Endometrial microvascular endothelial cells (primary cell): ENCODE data around the gene YDJC. TPM values are rescaled to one million over a fixed set of nuclear protein-coding genes. Genes with fewer than 3 reads are reported as not detected.
"Not testable (repeated sequence)": the region's sequence is repeated elsewhere in the genome, so short reads cannot be mapped to it uniquely, and the experiment has no call there.

ENCODE experiments used
- in situ Hi-C: cut with HindIII; loops from 2 replicates; pipeline ENCODE4 v1.10.0; 2017; ENCODE audit warnings: low sequenced_read_pairs, low pct_unique_long_range_greater_than_20kb; ENCODE audit errors: inconsistent ontology term
- total RNA-seq: library from RNA; depleted of rRNA; stranded (reverse); fragments of >200 nt; gene quantifications from one replicate; pipeline ENCODE4 v1.2.3, GENCODE V29; 2015; ENCODE audit errors: inconsistent ontology term

The YDJC gene
- total RNA-seq, 1 donor from 2014 or later = 75.8 TPM

DNA sequence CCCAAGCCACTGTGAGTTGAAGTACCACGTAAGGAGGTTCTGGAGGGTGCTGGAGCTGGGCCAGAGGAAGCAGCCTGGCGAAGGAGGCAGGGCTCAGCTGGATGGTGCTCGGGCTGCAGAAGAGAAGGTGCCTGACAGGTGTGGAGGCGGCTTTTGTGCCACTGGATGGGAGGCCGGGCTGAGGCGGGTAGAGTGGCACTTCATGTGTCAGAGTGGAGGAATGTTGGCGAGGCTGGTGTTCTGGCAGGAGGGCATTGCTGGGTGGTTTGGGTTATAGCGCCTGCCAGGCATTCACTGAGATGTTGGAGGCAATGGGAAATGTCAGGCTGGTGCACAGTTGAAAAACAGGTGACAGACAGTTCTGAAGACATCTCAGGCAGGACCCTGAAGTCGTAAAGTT, 38.1 kb downstream of the YDJC start:
- in situ Hi-C loops = no loop called here

DNA sequence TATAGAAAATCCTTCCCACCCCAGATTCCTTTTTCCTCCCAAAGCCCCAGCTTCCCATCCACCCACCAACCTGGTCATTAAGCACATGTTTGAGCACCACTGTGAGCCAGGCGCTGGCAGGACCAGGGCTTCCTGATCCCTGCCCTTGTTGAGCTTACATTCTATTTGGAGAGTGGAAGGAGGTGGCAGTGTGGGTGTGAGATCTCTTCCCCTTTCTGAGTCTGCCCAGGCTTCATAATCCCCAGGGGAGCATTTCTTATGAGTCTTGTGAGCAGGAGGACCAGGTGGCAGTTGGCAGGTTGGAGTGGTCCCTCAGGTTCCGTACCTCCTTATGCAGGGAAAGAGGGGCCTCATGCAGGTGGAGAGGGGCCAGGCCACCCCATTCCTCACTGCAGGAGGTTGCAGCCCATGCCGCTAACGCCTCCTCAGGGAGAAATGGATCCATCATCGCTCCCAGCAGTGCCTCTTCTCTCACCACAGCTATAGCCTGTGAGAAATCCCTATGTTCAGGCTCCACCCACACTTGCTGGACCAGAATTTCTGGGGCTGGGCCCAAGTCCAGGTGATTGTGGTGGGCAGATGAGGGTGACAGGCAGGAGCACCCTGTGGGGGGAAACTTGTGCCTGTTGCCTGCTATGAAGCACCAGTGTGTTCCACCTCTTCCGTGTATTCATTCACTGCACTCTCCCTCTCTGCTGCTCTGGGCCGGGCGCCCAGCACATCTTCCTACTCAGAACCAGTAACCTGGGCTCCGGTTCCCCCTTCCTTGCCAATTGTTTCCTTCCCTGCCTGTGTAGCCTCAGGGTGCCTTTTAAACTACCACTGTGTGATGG, 38.8 kb downstream of the YDJC start:
- in situ Hi-C loops = no loop called here

DNA sequence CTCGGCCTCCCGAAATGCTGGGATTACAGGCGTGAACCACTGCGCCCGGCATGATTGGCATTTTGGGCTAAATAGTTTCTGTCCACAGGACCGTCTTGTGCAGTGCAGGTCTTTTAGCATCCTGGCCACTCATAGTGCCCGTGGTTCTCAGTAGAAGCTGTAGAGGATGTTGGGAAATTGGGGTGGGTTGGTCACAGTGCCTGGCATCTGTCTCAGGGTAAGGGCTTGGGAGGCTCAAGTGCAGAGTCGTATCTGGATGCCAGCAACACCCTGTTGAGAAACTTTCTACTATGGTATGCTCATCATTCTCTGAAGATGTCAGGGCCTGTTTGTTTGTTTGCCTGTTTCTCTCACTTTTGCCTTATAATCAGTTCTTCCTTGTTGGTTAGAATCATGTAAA, 40.4 kb downstream of the YDJC start:
- in situ Hi-C loops = no loop called here

DNA sequence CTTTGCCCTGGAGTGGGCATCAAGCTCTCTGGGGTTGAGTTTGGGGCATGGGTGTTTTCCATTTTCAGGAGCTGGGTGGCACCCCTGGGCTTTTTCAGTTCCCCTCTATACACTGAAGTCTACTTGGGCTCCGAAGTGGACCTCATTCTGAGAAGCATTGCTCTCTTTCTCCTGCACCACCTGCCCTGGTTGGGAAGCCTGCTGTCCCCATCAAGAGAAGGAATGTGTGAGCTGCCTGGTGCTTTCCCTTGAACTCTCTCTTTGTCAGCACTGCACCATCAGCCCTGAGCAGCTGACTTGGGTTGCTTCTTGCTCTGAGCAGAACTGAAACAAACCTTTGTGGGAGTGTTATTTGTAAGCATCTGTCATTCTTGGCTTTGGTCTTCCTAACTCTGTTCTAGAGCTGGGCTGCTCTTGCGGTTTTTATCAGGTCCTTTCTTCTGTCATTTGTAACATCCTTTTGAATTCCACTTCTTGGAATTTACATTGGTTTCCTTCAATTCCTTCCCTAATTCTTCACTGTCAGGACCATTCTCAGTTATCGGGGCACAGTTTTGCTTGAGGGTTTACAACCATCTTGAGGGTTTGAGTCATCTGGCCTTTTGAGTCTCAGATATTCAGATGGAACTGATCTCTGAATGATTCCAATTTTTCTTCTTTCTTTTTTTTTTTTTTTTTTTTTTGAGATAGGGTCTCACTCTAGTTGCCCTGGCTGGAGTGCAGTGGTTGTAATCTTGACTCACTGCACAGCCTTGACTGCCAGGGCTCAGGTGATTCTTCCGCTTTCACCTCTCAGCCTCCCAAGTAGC, 41.8 kb downstream of the YDJC start:
- in situ Hi-C loops = no loop called here

DNA sequence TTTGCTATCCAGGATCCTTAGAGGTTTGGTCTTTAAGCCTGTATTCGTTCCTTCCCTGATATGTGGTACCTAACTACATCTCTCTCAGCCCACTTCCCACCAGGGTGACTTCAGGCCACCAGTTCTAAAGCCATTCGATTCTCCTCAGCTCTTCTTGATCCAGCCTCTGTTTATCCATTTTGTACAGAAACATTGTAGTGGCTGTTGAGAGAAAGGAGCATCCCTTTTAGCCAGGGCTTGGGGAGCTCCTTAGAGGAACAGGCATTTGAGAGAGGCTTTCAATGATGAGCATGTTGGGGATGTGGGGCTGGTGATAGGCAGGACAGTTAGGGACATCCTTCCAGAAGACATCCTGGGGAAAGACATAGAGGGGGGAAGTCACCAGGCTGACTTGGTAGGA, 44.4 kb downstream of the YDJC start:
- in situ Hi-C loops = no loop called here

DNA sequence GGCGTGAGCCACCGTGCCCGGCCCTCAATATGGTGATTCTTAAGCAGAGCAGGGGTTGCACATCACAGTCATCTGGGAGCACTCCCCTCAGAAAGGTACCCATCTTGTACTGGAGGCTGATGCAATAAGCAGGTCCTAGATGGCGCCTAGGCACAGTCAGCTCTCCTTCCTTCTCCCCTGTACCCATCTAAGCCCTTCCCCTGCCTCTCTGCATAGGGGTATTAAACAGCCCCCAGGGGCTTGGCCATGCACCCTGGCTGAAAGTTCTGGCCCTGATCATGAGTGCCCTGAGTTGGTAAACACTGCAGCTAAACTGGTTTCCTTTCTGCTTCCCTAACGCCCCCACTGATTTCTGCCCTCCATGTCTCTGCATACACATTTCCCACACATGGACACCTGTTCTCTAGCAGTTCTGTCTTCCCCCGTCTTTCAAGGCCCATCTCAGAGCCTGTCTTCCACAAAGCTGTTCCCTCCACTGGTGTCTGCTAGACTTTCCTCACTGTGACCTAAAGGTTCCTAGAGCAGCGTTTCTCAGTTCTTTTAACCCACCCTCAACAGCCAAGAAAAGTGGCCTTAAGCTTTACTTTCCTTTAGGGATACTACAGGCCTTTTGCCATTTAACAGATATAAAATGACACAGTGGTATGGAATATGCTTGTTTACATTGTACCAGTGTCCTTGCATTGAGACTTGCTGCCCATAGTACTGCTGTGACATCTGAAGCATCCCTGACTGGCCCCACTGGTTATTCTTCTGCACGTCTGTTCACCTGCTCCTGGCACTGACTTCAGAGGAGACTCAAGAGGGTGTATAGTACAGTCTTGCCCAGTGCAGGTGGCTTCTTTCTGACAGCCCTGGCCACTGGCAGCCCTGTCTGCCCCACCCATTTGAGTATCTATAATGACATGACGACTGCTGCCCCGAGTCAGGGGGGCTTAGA, 46.8 kb downstream of the YDJC start:
- in situ Hi-C loops = no loop called here

DNA sequence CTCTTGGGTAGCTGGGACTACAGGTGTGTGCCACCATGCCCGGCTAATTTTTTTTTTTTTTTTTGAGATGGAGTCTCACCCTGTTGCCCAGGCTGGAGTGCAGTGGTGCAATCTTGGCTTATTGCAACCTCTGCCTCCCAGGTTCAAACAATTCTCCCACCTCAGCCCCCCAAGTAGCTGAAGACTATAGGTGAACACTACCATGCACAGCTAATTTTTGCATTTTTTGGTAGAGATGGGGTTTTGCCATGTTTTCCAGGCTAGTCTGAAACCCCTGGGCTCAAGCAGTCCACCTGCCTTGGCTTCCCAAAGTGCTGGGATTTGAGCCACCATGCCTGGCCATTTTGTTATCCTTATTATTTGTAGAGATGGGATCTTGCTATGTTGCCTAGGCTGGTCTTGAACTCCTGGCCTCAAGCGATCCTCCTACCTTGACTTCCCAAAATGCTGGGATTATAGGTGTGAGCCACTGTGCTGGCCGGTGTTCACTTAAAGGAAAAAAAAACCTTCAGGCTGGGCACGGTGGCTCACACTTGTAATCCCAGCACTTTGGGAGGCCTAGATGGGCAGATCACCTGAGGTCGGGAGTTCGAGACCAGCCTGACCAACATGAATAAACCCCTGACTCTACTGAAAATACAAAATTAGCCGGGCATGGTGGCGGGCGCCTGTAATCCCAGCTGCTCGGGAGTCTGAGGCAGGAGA, 48.7 kb downstream of the YDJC start:
- in situ Hi-C loops = not testable (repeated sequence)

DNA sequence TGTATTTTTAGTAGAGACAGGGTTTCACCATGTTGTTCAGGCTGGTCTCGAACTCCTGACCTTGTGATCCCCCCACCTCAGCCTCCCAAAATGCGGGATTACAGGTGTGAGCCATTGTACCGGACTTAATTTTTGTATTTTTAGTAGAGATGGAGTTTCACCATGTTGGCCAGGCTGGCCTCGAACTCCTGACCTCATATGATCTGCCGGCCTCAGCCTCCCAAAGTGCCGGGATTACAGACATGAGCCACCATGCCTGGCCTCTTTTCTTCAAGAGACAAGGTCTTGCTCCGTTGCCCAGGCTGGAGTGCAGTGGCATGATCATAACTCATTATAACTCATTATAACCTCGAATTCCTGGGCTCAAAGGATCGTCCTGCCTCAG, 49.2 kb downstream of the YDJC start:
- in situ Hi-C loops = not testable (repeated sequence)

DNA sequence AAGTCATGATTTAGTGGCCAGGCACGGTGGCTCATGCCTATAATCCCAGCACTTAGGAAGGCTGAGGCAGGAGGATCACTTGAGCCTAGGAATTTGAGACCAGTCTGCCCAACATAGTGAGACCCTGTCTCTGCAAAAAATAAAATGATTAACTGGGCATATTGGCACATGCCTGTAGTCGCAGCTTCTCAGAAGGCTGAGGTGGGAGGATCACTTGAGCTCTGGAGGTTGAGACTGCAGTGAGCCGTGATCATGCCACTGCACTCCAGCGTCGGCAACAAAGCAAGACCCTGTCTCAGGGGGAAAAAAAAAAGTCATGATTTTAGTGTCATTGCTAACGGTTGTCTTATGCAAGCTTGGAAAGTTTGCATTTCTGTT, 50.4 kb downstream of the YDJC start:
- in situ Hi-C loops = no loop called here

Other genes with a start within 250 kb of the YDJC start
- gene RIMBP3B, start 246.3 kb downstream of the YDJC start, total RNA-seq = not detected
- 2.1 TPM for gene HIC2, start 212.7 kb downstream of the YDJC start, total RNA-seq
- 1.4 TPM for gene TMEM191C, start 162.6 kb downstream of the YDJC start, total RNA-seq
- not detected for gene RIMBP3C, start 78.6 kb downstream of the YDJC start, total RNA-seq
- gene UBE2L3, start 62.3 kb downstream of the YDJC start, total RNA-seq = 56.3 TPM
- not detected for gene CCDC116, start 2.7 kb upstream of the YDJC start, total RNA-seq
- 57.4 TPM for gene SDF2L1, start 12.3 kb upstream of the YDJC start, total RNA-seq
- 33.8 TPM for gene PPIL2, start 36.0 kb upstream of the YDJC start, total RNA-seq
- gene YPEL1, start 105.8 kb upstream of the YDJC start, total RNA-seq = 0.93 TPM
- 68.0 TPM for gene MAPK1, start 237.6 kb upstream of the YDJC start, total RNA-seq